Trophoblast cell (in vitro differentiated cells and primary cell): ENCODE data around the gene EPM2AIP1.

Experiments
- DNase-seq, 2 donors: peaks; one replicate each; pipeline ENCODE4 v3.0.0-alpha.2; 2016
- H2AFZ ChIP-seq: 2 replicates; pipeline ENCODE4 v1.6.1; 2013; ENCODE audit warnings: low read length, moderate library complexity, mild to moderate bottlenecking; ENCODE audit not compliant: insufficient read depth, poor library complexity
- H2AK5ac ChIP-seq: 2 replicates; pipeline ENCODE4 v1.6.1; 2013; ENCODE audit warnings: mild to moderate bottlenecking, low read length
- H2BK120ac ChIP-seq: 2 replicates; pipeline ENCODE4 v1.6.1; 2013; ENCODE audit warnings: low read length, mild to moderate bottlenecking, moderate library complexity; ENCODE audit not compliant: insufficient read depth, poor library complexity
- H2BK12ac ChIP-seq: 2 replicates; pipeline ENCODE4 v1.6.1; 2013; ENCODE audit warnings: mild to moderate bottlenecking, low read length, moderate library complexity
- H2BK5ac ChIP-seq: 2 replicates; pipeline ENCODE4 v1.6.1; 2013; ENCODE audit warnings: low read length, low read depth, moderate library complexity, mild to moderate bottlenecking; ENCODE audit not compliant: poor library complexity
- H3K14ac ChIP-seq: 2 replicates; pipeline ENCODE4 v1.6.1; 2013; ENCODE audit warnings: mild to moderate bottlenecking, low read length
- H3K18ac ChIP-seq: 2 replicates; pipeline ENCODE4 v1.6.1; 2013; ENCODE audit warnings: mild to moderate bottlenecking, low read length
- H3K23ac ChIP-seq: 2 replicates; pipeline ENCODE4 v1.6.1; 2013; ENCODE audit warnings: low read length
- H3K27ac ChIP-seq: 2 replicates; pipeline ENCODE4 v1.5.1; 2013; ENCODE audit warnings: low read depth, mild to moderate bottlenecking, inconsistent platforms, low read length, moderate library complexity
- H3K27me3 ChIP-seq: 2 replicates; pipeline ENCODE4 v1.6.1; 2013; ENCODE audit warnings: inconsistent platforms, mild to moderate bottlenecking, low read length, moderate library complexity; ENCODE audit not compliant: insufficient read depth
- H3K36me3 ChIP-seq, 2 experiments: 1 replicate in 1 of 2; 2 replicates in 1 of 2; pipeline ENCODE4 v1.6.1; 2013; ENCODE audit warnings: low read length in 2 of 2, mild to moderate bottlenecking in 2 of 2, moderate library complexity in 1 of 2; ENCODE audit not compliant: insufficient read depth in 2 of 2, control insufficient read depth in 1 of 2
- H3K4ac ChIP-seq: 2 replicates; pipeline ENCODE4 v1.6.1; 2013; ENCODE audit warnings: low read depth, mild to moderate bottlenecking, low read length, moderate library complexity
- H3K4me1 ChIP-seq, 2 experiments: 1 replicate in 1 of 2; 2 replicates in 1 of 2; pipeline ENCODE4 v1.6.1; 2013; ENCODE audit warnings: low read length in 2 of 2, mild to moderate bottlenecking in 2 of 2, moderate library complexity in 1 of 2; ENCODE audit not compliant: insufficient read depth in 2 of 2, control insufficient read depth in 1 of 2
- H3K4me2 ChIP-seq: 2 replicates; pipeline ENCODE4 v1.6.1; 2013; ENCODE audit warnings: inconsistent platforms, mild to moderate bottlenecking, low read length, moderate library complexity
- H3K4me3 ChIP-seq: 2 replicates; pipeline ENCODE4 v1.5.1; 2013; ENCODE audit warnings: mild to moderate bottlenecking, low read depth, low read length, inconsistent platforms
- H3K79me1 ChIP-seq: one replicate; pipeline ENCODE4 v1.6.1; 2013; ENCODE audit warnings: low read length
- H3K79me2 ChIP-seq: 2 replicates; pipeline ENCODE4 v1.6.1; 2013; ENCODE audit warnings: low read length, mild to moderate bottlenecking; ENCODE audit not compliant: control insufficient read depth, insufficient read depth, poor library complexity
- H3K9ac ChIP-seq: 2 replicates; pipeline ENCODE4 v1.6.1; 2013; ENCODE audit warnings: mild to moderate bottlenecking, low read length
- H3K9me3 ChIP-seq: 2 replicates; pipeline ENCODE4 v1.6.1; 2013; ENCODE audit warnings: low read depth, mild to moderate bottlenecking, control low read depth, inconsistent platforms, low read length; ENCODE audit not compliant: insufficient read depth
- H4K12ac ChIP-seq: 2 replicates; pipeline ENCODE4 v1.6.1; 2013; ENCODE audit warnings: low read depth, mild to moderate bottlenecking, low read length, moderate library complexity
- H4K8ac ChIP-seq: 2 replicates; pipeline ENCODE4 v1.6.1; 2013; ENCODE audit warnings: low read depth, mild to moderate bottlenecking, low read length, moderate library complexity
- H4K91ac ChIP-seq: one replicate; pipeline ENCODE4 v1.6.1; 2013; ENCODE audit warnings: low read depth, mild to moderate bottlenecking, low read length, moderate library complexity
- WGBS: extraction: QIAGEN DNeasy Blood & Tissue Kit; methylation state at CpG from one replicate; pipeline ENCODE4 v1.1.7; 2013; ENCODE audit warnings: missing lambda C conversion rate; ENCODE audit not compliant: insufficient read length, insufficient coverage; ENCODE audit errors: extremely low coverage; 5-methylcytosine and 5-hydroxymethylcytosine counted together

Gene EPM2AIP1

GRCh38 chr3:36989005-36989404, 3.9 kb downstream of the EPM2AIP1 start:
- H3K9me3 ChIP-seq = no peaks in the 10 kb centered on the region
- peaks cover 10% of the 10 kb centered on the region for H3K79me2 ChIP-seq
- no peak overlapping the region for H4K8ac ChIP-seq
- H3K9ac ChIP-seq = no peak overlapping the region
- H3K79me1 ChIP-seq = peaks cover 9% of the 10 kb centered on the region
- H3K14ac ChIP-seq = no peak overlapping the region
- H3K23ac ChIP-seq = no peak overlapping the region
- no peak overlapping the region for H3K4me2 ChIP-seq
- H2BK5ac ChIP-seq = no peak overlapping the region
- H4K91ac ChIP-seq = no peak overlapping the region
- no peak overlapping the region for H2AK5ac ChIP-seq
- H3K36me3 ChIP-seq = peaks cover 3 to 13% of the 10 kb centered on the region in 2 experiments
- no peak overlapping the region for H3K27ac ChIP-seq
- H3K27me3 ChIP-seq = no peaks in the 10 kb centered on the region
- DNase-seq = peak in 1 of 2 donors; percentile 17
- H2BK120ac ChIP-seq = no peak overlapping the region
- no peak overlapping the region for H3K18ac ChIP-seq
- peaks cover 0 to 3% of the 10 kb centered on the region in 2 experiments for H3K4me1 ChIP-seq
- no peak overlapping the region for H2BK12ac ChIP-seq
- no peak overlapping the region for H2AFZ ChIP-seq
- no CpG with 5 or more reads among the region's 3 CpGs for WGBS
- H4K12ac ChIP-seq = no peak overlapping the region
- H3K4me3 ChIP-seq = no peak overlapping the region
- H3K4ac ChIP-seq = no peak overlapping the region

GRCh38 chr3:36988356-36988755, 4.6 kb downstream of the EPM2AIP1 start:
- Histone ChIP-seq H2AK5ac (no peak overlapping the region), H3K9ac (no peak overlapping the region), H3K4me1 (peaks cover 0 to 3% of the 10 kb centered on the region in 2 experiments), H3K27me3 (no peaks in the 10 kb centered on the region), H3K27ac (no peak overlapping the region), H3K4ac (no peak overlapping the region), H2BK120ac (no peak overlapping the region), H2AFZ (no peak overlapping the region), H3K79me1 (peaks cover 6% of the 10 kb centered on the region), H3K79me2 (peaks cover 8% of the 10 kb centered on the region), H4K8ac (no peak overlapping the region), H3K4me2 (no peak overlapping the region), H2BK5ac (no peak overlapping the region), H3K14ac (no peak overlapping the region), H3K9me3 (no peaks in the 10 kb centered on the region), H4K91ac (no peak overlapping the region), H3K23ac (no peak overlapping the region), H4K12ac (no peak overlapping the region), H2BK12ac (no peak overlapping the region), H3K18ac (no peak overlapping the region), H3K36me3 (peaks cover 6 to 16% of the 10 kb centered on the region in 2 experiments), H3K4me3 (no peak overlapping the region)
- WGBS = no CpG with 5 or more reads among the region's 2 CpGs
- no peak for DNase-seq

GRCh38 chr3:36981006-36981405, 11.9 kb downstream of the EPM2AIP1 start:
- H3K4ac ChIP-seq = no peak overlapping the region
- WGBS = no CpG with 5 or more reads among the region's 4 CpGs
- H3K9ac ChIP-seq = no peak overlapping the region
- H2BK5ac ChIP-seq = no peak overlapping the region
- H3K27ac ChIP-seq = no peak overlapping the region
- no peaks in the 10 kb centered on the region for H3K79me2 ChIP-seq
- no peak overlapping the region for H3K4me3 ChIP-seq
- H4K12ac ChIP-seq = no peak overlapping the region
- H2BK12ac ChIP-seq = no peak overlapping the region
- no peaks in the 10 kb centered on the region for H3K4me1 ChIP-seq
- H2AK5ac ChIP-seq = no peak overlapping the region
- H3K27me3 ChIP-seq = no peaks in the 10 kb centered on the region
- no peak overlapping the region for H3K23ac ChIP-seq
- no peak overlapping the region for H3K18ac ChIP-seq
- no peak for DNase-seq
- H3K4me2 ChIP-seq = no peak overlapping the region
- no peak overlapping the region for H3K14ac ChIP-seq
- no peak overlapping the region for H4K8ac ChIP-seq
- no peaks in the 10 kb centered on the region for H3K79me1 ChIP-seq
- peaks cover 3% of the 10 kb centered on the region for H3K9me3 ChIP-seq
- no peak overlapping the region for H2BK120ac ChIP-seq
- peaks cover 7 to 18% of the 10 kb centered on the region in 2 experiments for H3K36me3 ChIP-seq
- H4K91ac ChIP-seq = no peak overlapping the region
- no peak overlapping the region for H2AFZ ChIP-seq

DNA sequence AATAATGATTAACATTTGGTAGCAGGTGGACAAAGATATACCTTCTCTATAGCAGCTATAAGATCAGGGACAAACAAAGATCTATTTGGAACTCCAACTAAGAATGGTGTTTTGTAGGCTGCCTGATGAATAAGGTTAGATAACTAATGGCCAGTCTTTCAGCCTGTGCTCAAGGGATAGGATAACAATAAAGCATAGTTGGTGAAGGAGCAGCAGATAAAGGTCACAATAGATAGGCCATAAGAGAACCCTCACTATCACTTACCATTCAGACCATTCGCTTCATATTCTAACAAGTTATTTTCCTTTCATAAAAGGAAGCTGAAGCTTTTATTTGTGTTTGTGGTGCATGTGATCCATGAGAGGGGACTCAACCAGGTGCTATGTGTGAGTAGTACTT, 19.8 kb downstream of the EPM2AIP1 start:
- no peak overlapping the region for H2BK12ac ChIP-seq
- H2BK5ac ChIP-seq = no peak overlapping the region
- H2BK120ac ChIP-seq = no peak overlapping the region
- H3K79me1 ChIP-seq = peaks cover 3% of the 10 kb centered on the region
- no peak overlapping the region for H3K27ac ChIP-seq
- H4K8ac ChIP-seq = no peak overlapping the region
- H3K23ac ChIP-seq = no peak overlapping the region
- H3K4ac ChIP-seq = no peak overlapping the region
- peaks cover 3% of the 10 kb centered on the region for H3K9me3 ChIP-seq
- H3K9ac ChIP-seq = no peak overlapping the region
- no peak overlapping the region for H4K91ac ChIP-seq
- H3K4me2 ChIP-seq = no peak overlapping the region
- H3K36me3 ChIP-seq = peaks cover 0 to 2% of the 10 kb centered on the region in 2 experiments
- no peaks in the 10 kb centered on the region for H3K79me2 ChIP-seq
- no peak overlapping the region for H4K12ac ChIP-seq
- H3K18ac ChIP-seq = no peak overlapping the region
- no peak for DNase-seq
- H3K14ac ChIP-seq = no peak overlapping the region
- H3K4me3 ChIP-seq = no peak overlapping the region
- no CpG with 5 or more reads among the region's 1 CpG for WGBS
- peaks cover 0 to 4% of the 10 kb centered on the region in 2 experiments for H3K4me1 ChIP-seq
- H2AFZ ChIP-seq = no peak overlapping the region
- H2AK5ac ChIP-seq = no peak overlapping the region
- H3K27me3 ChIP-seq = no peaks in the 10 kb centered on the region
